Stimulated activated CD8-positive, alpha-beta memory T cell treated with anti-CD3 and anti-CD28 coated beads, Interleukin-12 subunit alpha, Interleukin-12 subunit beta, amount 100 ng/mL, for 4 hours (primary cell): ENCODE results near the gene DOCK3.
"Not testable (repeated sequence)": the region's sequence is repeated elsewhere in the genome, so short reads cannot be mapped to it uniquely, and the experiment has no call there.

Source experiments
- DNase-seq: peaks from one replicate; pipeline ENCODE4 v3.0.0-alpha.2; 2020; ENCODE audit warnings: low read depth

Gene DOCK3

DNA sequence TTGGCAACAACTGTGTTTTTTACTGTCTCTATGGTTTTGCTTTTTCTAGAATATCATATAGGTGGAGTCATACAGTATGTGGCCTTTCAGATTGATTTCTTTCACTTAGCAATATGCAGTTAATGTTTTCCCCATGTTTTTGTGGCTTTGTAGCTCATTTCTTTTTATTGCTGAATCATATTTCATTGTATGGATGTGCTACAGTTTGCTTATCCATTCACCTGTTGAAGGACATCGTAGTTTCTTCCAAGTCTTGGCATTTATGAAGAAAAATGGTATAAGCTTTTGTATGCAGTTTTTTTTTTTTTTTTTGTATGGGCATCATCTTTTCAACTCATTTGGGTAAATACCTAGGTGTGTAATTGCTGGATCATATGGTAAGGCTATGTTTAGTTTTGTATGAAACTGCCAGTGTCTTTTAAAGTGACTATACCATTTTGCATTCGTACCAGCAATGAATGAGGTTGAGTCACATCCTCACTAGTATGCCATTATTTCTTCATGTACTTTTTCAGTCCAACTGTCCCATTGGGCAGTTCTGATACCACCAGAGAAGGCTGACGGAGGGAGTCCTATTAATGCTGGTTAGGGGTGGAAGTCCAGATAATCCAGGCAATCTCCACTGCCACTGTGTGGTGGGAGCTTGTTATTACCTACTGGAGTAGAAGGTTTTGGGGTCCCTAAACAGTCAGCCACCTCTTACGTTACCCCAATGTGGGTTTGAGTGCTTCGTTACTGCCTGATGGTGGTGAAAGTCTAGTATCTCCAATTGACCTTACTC is 210.5 kb downstream of the DOCK3 start:
- DNase-seq = no peak

DNA sequence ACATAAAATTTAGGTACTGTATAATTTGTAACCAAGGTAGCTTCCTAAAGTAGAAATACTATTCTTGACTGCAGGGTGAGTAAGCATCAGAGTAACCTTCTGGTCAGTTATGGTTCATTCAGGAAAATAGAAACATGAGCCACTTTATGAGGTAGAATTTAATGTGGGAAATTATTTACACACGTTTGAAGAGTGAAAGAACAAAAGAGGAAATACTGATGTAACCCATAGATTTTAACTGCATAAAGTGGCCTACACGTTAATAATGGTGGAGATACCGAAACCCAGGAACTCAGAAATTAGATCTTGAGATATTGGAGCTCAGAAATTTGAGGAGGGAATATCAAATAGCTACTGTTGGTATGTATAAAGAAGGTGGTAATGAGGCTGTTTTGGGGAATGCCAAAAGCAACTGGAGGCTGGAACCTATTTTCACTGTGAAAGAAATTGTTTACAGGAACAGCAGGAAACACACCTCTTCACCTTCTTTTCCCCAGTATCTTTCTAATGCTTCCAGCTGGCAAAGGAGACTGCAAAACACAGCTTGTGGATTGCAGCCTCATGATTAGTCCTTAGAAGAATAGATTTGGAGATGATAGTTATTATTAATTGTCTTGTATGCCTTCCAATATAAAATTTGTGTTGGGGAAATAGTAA is 216.1 kb downstream of the DOCK3 start:
- no peak for DNase-seq

DNA sequence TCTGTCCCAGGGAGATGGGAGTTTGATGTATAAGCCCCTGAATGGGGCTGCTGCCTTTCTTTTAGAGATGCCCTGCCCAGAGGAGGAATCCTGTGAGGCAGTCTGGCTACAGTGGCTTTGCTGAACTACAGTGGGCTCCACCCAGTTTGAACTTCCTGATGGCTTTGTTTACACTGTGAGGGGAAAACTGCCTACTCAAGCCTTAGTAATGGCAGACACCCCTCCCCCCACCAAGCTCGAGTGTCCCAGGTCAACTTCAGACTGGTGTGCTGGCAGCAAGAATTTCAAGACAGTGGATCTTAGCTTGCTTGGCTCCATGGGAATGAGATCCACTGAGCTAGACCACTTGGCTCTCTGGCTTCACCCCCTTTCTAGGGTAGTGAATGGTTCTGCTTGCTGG is 226.4 kb downstream of the DOCK3 start:
- DNase-seq = not testable (repeated sequence)

DNA sequence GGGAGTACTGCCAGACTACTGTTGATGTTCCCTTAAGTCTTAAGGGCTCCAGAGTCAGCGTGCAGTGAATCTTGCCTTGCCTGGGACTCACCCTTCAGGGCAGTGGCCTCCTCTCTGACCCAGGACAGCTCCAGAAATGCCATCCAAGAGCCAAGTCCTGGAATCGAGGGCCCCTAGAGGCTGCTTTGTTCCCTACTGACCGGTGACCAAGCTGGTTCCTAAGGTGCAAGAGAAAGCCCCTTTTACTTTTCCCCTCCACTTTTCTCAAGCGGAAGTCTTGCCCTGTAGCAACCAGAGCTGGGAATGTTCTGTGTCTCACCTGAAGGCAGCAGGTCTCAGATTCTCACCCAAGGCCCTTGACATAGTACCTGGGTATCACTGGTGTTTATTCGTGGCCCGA is 238.0 kb downstream of the DOCK3 start:
- DNase-seq = no peak

DNA sequence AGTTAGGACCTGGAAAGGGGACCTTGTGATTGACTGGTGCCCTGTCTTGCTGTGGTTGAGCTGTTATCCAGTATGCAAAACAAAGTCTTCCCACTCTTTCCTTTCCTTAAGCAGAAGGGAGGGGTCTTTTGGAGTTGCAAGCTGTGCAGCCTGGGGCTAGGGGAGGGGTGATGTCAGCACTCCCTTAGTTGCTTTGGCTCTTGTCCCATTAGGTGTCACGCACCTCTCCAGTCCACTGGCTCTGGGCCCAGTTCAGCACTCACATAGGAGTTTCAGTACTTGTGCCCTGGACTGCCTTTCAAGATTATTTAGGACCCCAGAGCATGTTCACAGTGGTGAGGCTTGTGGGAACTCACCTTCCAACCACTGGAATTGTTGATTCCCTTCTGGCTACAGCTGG is 238.5 kb downstream of the DOCK3 start:
- DNase-seq = no peak

DNA sequence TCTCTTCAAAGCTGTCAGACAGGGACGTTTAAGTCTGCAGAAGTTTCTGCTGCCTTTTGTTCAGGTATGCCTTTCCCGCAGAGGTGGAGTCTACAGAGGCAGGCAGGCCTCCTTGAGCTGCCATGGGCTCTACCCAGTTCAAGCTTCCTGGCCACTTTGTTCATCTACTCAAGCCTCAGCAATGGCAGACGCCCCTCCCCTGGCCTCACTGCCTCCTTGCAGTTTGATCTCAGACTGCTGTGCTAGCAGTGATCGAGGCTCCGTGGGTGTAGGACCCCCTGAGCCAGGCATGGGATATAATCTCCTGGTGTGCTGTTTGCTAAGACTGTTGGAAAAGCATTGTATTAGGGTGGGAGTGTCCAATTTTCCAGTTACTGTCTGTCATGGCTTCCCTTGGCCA is 247.3 kb downstream of the DOCK3 start:
- DNase-seq = not testable (repeated sequence)

DNA sequence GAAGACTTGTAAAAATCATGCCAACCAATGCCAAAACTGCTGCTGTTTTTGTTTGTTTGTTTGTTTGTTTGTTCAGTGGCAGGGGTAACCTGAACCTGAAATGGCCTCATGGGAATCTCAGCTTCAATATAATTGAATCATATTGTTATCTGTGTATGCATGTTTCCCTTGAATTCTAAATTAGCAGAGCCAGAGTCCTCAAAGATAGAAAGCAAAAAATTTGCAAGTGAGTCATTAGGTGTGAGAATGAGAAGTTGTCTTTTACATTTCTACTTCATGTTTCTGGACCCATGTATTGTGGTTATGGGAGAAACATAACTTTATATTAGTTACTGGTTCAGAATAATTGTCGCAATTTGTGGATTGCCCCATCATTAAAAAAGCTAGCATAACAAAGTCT is 249.2 kb downstream of the DOCK3 start:
- no peak for DNase-seq

DNA sequence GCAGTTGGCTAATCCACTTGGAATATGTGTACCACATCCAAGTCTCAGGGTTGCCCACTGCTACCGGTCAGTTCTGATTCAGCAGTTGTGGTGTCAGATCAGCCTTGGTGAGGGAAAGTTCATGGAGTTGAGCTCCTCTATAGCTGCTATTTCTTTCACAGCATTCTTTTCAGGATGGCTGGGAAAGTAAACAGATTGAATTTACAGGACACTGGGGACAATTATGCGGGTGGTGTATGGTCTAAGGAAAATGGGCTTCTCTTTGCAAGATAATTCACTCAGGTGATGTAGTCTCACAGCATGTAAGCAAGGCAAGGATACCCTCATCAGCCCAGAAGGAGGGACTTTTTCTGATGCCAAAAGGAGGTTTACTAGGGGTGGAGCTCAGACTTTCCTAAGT is 249.9 kb downstream of the DOCK3 start:
- no peak for DNase-seq

DNA sequence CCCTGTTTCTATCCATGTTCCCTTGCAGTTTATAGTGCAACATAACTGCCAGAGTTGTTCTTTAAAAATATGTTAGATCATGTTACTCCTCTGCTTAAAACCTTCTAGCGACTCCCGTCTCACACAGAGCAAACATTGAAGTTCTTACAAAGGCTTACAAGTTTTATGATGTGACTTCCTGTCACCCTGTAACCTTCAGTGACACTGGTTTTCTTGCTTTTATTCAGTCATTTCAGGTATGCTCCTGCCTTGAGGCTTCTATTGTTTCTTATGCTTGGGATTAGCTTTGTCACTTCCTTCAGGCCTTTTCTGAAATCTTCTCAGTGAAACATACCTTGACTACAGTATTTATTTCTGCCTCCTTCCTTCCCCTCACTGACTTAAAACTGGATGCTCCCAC is 252.1 kb downstream of the DOCK3 start:
- DNase-seq = no peak

DNA sequence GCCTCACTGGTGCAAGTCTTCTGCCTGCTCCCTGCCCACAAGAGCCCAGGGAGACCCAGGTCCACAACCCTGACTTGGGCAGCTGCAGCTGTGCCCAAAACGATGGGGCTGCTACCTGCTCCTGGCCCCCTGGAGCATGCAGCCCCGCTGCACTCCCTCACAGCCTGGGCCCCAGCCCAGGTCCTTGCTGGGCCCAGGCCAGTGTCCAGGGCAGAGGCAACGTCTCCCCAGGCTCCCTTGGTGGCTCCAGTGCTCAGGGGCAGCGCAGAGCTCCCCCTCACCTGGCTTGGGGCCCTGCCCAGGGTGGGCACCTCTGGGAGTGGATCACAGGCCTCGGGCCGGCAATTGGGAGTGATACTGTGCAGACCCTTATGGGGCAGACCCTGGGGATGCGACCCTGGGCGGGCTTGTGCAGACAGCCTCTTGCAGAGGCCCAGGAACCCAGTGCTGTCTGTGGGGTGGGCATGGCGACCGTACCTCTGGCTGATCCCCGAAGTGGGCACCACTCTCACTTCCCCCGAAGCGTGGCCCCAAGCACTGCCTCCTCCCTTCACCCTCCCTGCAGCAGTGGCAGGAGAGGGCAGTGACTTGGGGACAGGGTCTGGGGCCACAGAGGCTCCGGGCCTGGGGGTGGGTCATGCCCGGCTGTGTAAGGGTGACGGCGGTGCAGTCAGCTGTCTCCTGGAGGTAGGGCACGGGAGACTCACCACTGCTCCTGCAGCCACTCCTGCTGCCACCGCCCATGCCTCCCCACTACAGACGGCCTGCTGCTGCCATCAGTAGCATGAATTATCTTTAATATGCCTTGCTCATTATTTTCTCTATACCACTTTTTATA is 255.9 kb downstream of the DOCK3 start:
- DNase-seq = no peak

DNA sequence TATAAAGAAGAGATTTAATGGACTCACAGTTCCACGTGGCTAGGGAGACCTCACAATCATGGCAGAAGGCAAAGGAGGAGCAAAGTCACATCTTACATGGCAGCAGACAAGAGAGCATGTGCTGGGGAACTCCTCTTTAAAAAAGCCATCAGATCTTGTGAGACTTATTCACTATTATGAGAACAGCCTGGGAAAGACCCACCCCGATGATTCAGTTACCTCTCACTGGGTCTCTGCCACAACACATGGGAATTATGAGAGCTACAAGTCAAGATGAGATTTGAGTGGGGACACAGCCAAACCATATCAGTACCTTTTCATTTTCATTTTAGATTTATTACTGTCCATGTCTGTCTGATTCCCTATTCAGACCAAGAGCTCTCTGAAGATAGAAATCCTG is 258.2 kb downstream of the DOCK3 start:
- not testable (repeated sequence) for DNase-seq

DNA sequence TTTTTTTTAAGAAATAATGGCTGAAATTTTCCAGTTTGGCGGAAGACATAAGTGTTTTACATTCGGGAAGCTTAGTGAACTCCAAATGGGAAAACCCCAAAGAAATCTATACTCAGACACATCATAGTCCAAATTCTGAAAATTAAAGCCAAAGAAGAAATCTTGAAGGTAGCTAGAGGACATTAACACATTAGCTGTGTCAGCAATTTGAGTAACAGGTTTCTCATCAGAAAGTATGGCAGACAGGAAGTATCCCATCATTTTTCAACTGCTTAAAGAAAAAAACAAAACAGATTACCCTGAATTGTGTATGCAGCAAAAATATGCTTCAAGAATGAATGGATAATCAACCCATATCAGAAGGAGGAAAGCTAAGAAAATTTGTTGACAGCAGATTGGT is 261.7 kb downstream of the DOCK3 start:
- no peak for DNase-seq

DNA sequence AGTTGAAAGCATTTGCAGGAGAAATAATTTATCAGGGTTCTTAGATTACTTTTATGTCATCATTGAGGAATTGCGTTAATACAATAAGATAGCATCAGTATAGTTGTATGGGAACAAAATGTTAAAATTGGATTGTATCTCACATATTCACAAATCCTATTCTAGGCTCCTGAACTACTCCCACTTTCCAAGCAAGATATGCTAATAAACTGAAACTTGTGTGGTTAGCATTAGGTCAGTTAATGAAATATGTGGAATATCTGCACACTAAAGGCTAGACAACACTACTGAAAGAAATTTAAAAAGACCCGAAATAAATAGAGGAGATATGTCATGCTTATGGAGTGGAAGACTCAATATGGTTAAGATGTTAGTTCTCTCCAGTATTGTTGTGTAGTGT is 272.7 kb downstream of the DOCK3 start:
- DNase-seq = no peak

DNA sequence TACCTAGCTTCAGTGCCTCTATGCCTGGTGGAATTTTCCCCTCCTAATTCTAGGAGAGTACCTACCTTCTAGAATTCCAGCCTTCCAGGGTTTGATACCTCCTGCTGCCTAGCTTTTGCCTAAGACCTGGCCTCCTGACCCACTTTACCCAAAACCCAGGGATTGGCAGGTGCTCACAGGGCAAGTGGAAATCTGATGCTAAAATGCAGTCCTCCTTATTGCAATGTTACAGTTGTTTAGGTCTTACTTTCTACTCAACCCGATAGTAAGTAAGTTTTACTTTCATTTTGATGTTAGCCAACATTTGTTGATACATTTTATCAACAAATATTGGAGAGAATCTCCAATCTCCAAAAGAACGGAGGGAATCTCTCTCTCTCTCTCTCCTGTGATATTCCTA is 275.9 kb downstream of the DOCK3 start:
- no peak for DNase-seq

DNA sequence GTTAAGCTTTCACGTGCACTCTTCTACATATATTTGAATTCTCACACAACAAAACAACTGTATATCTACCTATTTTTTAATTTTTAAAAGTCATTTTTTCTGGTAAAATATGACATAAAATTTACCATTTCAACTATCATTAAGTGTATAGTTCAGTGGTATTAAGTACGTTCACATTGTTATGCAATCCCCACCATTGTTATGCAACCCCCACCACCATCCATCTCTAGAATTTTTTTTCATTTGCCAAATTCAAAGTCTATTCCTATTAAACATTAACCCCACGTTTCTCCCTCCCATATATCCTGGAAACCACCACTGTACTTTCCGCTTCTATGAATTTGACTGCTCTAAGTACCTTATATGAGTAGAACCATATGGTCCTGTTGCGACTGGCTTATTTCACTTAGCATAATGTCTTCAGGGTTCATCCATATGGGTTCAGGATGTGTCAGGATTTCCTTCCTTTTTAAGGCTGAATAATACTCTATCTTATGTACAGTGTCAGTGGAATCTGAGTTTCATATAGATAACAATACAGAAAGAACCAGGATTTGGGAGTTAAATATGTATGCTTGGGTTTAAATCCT is 279.2 kb downstream of the DOCK3 start:
- no peak for DNase-seq

DNA sequence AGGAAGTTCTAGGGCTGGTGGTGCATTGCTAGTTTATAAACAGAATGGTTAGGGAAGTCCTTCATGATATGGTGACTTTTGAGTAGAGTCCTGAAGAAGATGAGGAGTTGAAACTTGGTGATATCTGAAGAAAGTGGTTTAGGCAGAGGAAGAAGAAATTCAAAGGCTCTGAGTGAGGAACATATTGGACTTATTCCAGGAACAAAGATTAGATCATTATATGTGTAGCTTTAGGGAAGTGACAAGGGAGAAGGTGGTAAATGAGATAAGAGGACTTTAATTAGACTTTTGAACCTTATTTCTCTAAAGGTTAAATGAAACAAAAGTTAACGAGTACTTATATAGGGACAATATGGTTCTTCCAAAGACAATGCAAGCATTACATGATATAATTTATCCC is 286.7 kb downstream of the DOCK3 start:
- DNase-seq = no peak

DNA sequence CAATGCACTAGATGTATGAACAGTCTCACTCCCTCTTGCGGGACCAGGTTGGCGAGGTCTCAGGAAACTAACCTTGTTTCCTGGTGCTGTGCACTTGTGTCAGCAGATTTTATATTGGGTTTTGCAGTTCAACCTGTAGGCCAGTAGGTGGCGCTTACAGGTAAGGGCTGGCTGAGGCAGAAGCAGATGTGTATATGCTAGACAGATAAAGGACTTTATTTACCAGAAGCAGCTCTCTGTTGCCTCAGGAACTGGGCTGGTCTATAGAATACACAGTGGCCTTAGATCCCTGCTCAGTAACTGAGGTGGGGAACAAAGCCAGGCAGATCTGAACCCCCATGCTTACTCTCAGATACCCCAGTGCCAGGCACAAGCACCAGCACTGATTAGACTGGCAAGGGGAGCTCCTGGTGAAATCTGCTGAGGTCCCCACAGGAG is 296.8 kb downstream of the DOCK3 start:
- DNase-seq = peak; percentile 6

DNA sequence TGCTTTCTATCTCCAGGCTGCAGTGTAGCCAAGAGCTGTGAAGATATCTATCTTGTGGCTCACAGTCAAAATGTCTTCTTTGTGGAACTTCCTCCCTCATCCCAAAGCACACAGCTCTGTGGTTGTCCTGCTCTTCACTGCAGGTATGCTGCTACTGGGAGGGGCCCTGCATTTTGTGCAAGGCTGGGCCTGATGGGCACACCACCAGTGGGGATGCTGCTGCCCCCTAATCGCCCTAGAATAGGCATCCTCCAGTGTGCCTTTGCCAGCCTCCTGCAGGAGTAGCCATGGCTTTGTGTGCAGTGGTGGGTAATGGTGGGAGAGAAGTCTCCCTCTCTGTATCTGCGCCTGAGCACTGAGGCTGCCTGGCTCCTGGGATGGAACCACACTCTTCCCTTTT is 297.3 kb downstream of the DOCK3 start:
- DNase-seq = no peak

DNA sequence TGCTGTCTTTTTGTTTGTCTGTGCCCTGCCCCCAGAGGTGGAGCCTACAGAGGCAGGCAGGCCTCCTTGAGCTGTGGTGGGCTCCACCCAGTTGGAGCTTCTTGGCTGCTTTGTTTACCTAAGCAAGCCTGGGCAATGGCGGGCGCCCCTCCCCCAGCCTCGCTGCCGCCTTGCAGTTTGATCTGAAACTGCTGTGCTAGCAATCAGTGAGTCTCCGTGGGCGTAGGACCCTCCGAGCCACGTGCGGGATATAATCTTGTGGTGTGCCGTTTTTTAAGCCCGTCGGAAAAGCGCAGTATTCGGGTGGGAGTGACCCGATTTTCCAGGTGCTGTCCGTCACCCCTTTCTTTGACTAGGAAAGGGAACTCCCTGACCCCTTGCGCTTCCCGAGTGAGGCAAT is 303.9 kb downstream of the DOCK3 start:
- DNase-seq = not testable (repeated sequence)

DNA sequence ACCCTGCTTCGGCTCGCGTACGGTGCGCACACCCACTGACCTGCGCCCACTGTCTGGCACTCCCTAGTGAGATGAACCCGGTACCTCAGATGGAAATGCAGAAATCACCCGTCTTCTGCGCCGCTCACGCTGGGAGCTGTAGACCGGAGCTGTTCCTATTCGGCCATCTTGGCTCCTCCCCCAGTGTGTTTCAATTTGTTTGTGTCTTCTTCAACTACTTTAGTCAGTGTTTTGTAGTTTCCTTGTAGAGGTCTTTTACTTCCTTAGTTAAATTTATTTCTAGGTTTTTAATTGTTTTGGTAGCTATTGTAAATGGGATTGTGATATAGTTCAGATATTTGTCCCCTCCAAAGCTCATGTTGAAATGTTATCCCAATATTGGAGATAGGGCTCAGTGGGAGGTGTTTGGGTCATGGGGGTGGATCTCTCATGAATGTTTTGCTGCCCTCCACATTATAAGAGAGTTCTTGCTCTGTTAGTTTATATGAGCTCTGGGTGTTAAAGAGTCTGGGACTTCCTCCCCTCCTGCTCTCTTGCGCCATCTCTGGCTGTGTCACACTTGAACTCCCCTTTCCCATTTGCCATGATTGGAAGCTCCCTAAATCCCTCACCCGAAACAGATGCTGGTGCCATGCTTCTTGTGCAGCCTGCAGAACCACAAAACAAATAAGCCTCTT is 304.4 kb downstream of the DOCK3 start:
- no peak for DNase-seq

DNA sequence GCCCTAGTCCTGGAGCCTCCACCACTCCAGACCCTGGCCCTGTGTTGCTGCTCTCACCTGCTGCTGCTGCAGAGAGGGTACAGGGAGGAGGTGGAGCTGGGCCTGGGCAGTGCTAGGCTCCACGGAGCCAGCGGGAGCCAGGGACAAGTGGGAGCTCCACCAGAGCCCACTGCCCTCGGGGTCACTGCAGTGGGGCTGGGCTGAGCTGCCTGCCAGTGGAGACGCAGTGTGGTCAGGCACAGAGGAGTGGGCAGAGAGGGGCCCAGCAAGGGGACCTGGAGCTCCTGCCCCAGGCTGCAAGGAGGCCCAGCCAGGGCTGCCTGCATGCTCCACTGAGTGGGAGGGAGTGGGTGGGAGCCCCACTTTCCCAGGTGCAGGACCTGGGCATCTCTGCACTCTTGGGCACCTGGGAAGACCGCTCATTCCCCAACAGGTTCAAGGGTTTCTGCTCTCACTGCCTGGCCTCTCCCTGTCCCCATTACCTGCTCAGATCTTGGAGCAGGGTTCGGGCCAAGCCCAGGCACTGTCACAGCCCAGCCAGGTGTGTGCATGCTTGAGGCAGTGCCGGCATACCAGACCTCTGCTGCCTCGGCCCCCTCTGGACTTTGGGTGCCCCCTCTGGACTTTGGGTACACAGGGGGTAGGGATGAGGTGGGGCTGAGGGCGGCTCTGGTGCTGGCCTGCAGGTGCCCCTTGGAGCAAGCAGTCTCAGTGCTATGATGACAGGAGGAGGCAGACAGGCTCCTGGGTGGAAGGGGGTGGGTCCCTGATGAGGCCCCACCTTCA is 308.0 kb downstream of the DOCK3 start:
- DNase-seq = no peak
